ENCODE results near the gene PHF2. TPM values are rescaled to one million over a fixed set of nuclear protein-coding genes. Genes with fewer than 3 reads are reported as not detected.

PHF2 gene
- polyA plus RNA-seq, 1 of the 3 experiments (the other 2 are of a cell fraction), result 11.2 TPM

DNA sequence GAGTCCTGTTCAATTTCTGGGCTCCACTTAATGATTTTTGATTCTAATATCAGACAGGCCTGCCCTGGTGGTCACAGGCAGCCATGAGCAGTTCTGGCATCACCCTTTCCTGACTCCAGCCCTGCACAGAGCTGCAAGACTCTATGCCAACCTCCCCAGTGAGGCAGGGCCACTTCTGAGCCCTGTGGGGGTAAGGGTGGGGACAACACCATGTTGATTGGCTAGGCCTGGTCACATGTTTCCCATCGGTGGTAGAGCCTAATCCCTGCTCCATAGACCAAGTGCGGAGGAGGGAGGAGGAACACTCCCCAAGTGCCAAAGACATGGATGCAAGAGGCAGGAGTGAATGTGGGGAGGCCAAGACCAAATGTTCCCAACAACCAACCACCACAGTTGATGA is 134.6 kb downstream of the PHF2 start (continued):
- no peak for TF ChIP-seq REST (IDR thresholded peaks at IDR 0.05; ENCODE audit: low read depth, low read length)
- TF ChIP-seq TAF1 (IDR thresholded peaks at IDR 0.05; ENCODE audit: borderline replicate concordance, low read depth, low read length), result no peak
- TF ChIP-seq EP300 (IDR thresholded peaks at IDR 0.05; ENCODE audit: borderline replicate concordance in 1 of 2, low read depth in 1 of 2, low read length in 1 of 2), result no peak
- TF ChIP-seq, protein P1, sequence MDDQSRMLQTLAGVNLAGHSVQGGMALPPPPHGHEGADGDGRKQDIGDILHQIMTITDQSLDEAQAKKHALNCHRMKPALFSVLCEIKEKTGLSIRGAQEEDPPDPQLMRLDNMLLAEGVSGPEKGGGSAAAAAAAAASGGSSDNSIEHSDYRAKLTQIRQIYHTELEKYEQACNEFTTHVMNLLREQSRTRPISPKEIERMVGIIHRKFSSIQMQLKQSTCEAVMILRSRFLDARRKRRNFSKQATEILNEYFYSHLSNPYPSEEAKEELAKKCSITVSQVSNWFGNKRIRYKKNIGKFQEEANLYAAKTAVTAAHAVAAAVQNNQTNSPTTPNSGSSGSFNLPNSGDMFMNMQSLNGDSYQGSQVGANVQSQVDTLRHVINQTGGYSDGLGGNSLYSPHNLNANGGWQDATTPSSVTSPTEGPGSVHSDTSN (IDR thresholded peaks at IDR 0.05), result no peak
- no peak for TF ChIP-seq SMC3 (IDR thresholded peaks at IDR 0.05; ENCODE audit: low read depth, low read length)
- no peak for TF ChIP-seq YY1 (IDR thresholded peaks at IDR 0.05; ENCODE audit: low read depth)

- no peak for DNase-seq
- no peaks in the 10 kb centered on the region for H3K9me3 ChIP-seq
Measured at GRCh38 chr9:93712896-93713295, 136.5 kb downstream of the PHF2 start.

More at GRCh38 chr9:93712896-93713295, 136.5 kb downstream of the PHF2 start:
- no peak for TF ChIP-seq REST (IDR thresholded peaks at IDR 0.05; ENCODE audit: low read depth, low read length)
- TF ChIP-seq TAF1 (IDR thresholded peaks at IDR 0.05; ENCODE audit: borderline replicate concordance, low read depth, low read length), result no peak
- no peak for TF ChIP-seq RXRA (IDR thresholded peaks at IDR 0.05; ENCODE audit: borderline replicate concordance, low read depth)
- no peak for TF ChIP-seq FOSL2 (IDR thresholded peaks at IDR 0.05; ENCODE audit: borderline replicate concordance, low read depth)
- TF ChIP-seq MXI1 (IDR thresholded peaks at IDR 0.05; ENCODE audit: low read depth, low read length), result no peak
- TF ChIP-seq POLR2AphosphoS5 (IDR thresholded peaks at IDR 0.05; ENCODE audit: low read depth, low read length), result no peak
- no peak for TF ChIP-seq RCOR1 (IDR thresholded peaks at IDR 0.05; ENCODE audit: low read length)
- TF ChIP-seq EP300 (IDR thresholded peaks at IDR 0.05; ENCODE audit: borderline replicate concordance in 1 of 2, low read depth in 1 of 2, low read length in 1 of 2), result no peak
- TF ChIP-seq, protein P2, sequence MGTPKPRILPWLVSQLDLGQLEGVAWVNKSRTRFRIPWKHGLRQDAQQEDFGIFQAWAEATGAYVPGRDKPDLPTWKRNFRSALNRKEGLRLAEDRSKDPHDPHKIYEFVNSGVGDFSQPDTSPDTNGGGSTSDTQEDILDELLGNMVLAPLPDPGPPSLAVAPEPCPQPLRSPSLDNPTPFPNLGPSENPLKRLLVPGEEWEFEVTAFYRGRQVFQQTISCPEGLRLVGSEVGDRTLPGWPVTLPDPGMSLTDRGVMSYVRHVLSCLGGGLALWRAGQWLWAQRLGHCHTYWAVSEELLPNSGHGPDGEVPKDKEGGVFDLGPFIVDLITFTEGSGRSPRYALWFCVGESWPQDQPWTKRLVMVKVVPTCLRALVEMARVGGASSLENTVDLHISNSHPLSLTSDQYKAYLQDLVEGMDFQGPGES (IDR thresholded peaks at IDR 0.05; ENCODE audit: low read depth, low read length), result no peak
- TF ChIP-seq SIN3A (IDR thresholded peaks at IDR 0.05; ENCODE audit: borderline replicate concordance, low read depth, low read length), result no peak
- no peak for TF ChIP-seq NRF1 (IDR thresholded peaks at IDR 0.05; ENCODE audit: low read depth, low read length)
- no peak for TF ChIP-seq RAD21 (IDR thresholded peaks at IDR 0.05; ENCODE audit: low read length)
- TF ChIP-seq SMC3 (IDR thresholded peaks at IDR 0.05; ENCODE audit: low read depth, low read length), result no peak
- TF ChIP-seq, protein P3, sequence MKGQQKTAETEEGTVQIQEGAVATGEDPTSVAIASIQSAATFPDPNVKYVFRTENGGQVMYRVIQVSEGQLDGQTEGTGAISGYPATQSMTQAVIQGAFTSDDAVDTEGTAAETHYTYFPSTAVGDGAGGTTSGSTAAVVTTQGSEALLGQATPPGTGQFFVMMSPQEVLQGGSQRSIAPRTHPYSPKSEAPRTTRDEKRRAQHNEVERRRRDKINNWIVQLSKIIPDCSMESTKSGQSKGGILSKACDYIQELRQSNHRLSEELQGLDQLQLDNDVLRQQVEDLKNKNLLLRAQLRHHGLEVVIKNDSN (IDR thresholded peaks at IDR 0.05; ENCODE audit: borderline replicate concordance, low read depth), result no peak
- TF ChIP-seq MAX (IDR thresholded peaks at IDR 0.05; ENCODE audit: low read depth), result no peak
- TF ChIP-seq NFIC (IDR thresholded peaks at IDR 0.05; ENCODE audit: borderline replicate concordance), result no peak
- no peak for TF ChIP-seq YY1 (IDR thresholded peaks at IDR 0.05; ENCODE audit: low read depth)
- H3K9me2 ChIP-seq, result no peaks in the 10 kb centered on the region
- WGBS (ENCODE audit: low lambda C conversion rate), result 3% methylated on average over 5 of the region's 9 CpGs
- no peak overlapping the region for H2AFZ ChIP-seq (ENCODE audit: low read depth)
- H3K27me3 ChIP-seq (ENCODE audit: insufficient read depth), result no peaks in the 10 kb centered on the region
- H3K4me2 ChIP-seq, result no peak overlapping the region
- POLR2A ChIA-PET, result no interaction called here
- H3F3A ChIP-seq (replicated peaks; ENCODE audit: insufficient read depth), result no peaks in the 10 kb centered on the region
- no peak overlapping the region for H3K27ac ChIP-seq (ENCODE audit: low read depth in 2 of 2, low read length in 1 of 2)
- H3K79me2 ChIP-seq (ENCODE audit: insufficient read depth), result no peaks in the 10 kb centered on the region
- H4K20me1 ChIP-seq (ENCODE audit: insufficient read depth), result no peaks in the 10 kb centered on the region
- no peaks in the 10 kb centered on the region for H3K4me1 ChIP-seq (ENCODE audit: control insufficient read depth in 1 of 2, insufficient read depth in 2 of 2, low read depth in 1 of 2, low read length in 1 of 2)
- H3K4me3 ChIP-seq (ENCODE audit: low read depth in 2 of 2, low read length in 1 of 2), result no peak overlapping the region
- no peak overlapping the region for H3K9ac ChIP-seq
- CTCF ChIA-PET, result interaction anchor here (1.5 kb wide), 1 partner anchor 11 kb away, joined by 5 read pairs; no protein-coding TSS in a partner anchor
- H3K36me3 ChIP-seq (replicated peaks in 1 of 2; ENCODE audit: control insufficient read depth in 1 of 2, insufficient read depth in 2 of 2, low read length in 1 of 2), result no peaks in the 10 kb centered on the region

Measured in SK-N-SH (cell line).